GM12878 (cell line): ENCODE measurements around the gene SOWAHD. TPM values are rescaled to one million over a fixed set of nuclear protein-coding genes. Genes with fewer than 3 reads are reported as not detected.

ENCODE experiments used
- BCL3 ChIP-seq: IDR thresholded peaks from 2 replicates; pipeline ENCODE4 v1.6.1; 2011; ENCODE audit warnings: borderline replicate concordance, low read depth, mild to moderate bottlenecking, moderate library complexity, low read length; ENCODE audit not compliant: insufficient read depth, poor library complexity, severe bottlenecking
- BRCA1 ChIP-seq: IDR thresholded peaks from 2 replicates; pipeline ENCODE4 v1.6.1; 2011; ENCODE audit warnings: low read depth, low read length, improper control_type of control experiment
- CBX3 ChIP-seq: fragments of 200-600 bp; sonication (generic); IDR thresholded peaks from 2 replicates; pipeline ENCODE4 v1.6.1; 2016; ENCODE audit warnings: low read depth, borderline replicate concordance
- CBX5 ChIP-seq: sonication (generic); IDR thresholded peaks from 2 replicates; pipeline ENCODE4 v1.6.1; 2016; ENCODE audit warnings: low read depth, moderate library complexity, mild to moderate bottlenecking, inconsistent platforms
- CHD1 ChIP-seq: IDR thresholded peaks from 2 replicates; pipeline ENCODE4 v1.6.1; 2012; ENCODE audit warnings: low read depth, low read length, improper control_type of control experiment
- DPF2 ChIP-seq: fragments of 450-650 bp; IDR thresholded peaks from 2 replicates; pipeline ENCODE4 v1.6.1; 2017; ENCODE audit warnings: mild to moderate bottlenecking
- EGR1 ChIP-seq, 2 experiments: IDR thresholded peaks; 1 replicate in 1 of 2; 2 replicates in 1 of 2; pipeline ENCODE4 v1.6.1; 2011 to 2012; ENCODE audit warnings: low read depth in 2 of 2, low read length in 2 of 2, borderline replicate concordance in 1 of 2, mild to moderate bottlenecking in 1 of 2, moderate library complexity in 1 of 2
- JUND ChIP-seq: IDR thresholded peaks from 2 replicates; pipeline ENCODE4 v1.6.1; 2012; ENCODE audit warnings: low read depth, mild to moderate bottlenecking, low read length, improper control_type of control experiment, moderate library complexity
- MAX ChIP-seq: IDR thresholded peaks from 2 replicates; pipeline ENCODE4 v1.6.1; 2012; ENCODE audit warnings: low read depth, low read length, improper control_type of control experiment
- NKRF ChIP-seq: fragments of 450-650 bp; conservative IDR thresholded peaks from 2 replicates; pipeline ENCODE4 v1.6.1; 2017; ENCODE audit warnings: mild to moderate bottlenecking, moderate library complexity
- PAX5 ChIP-seq: IDR thresholded peaks from 2 replicates; pipeline ENCODE4 v1.6.1; 2011; ENCODE audit warnings: low read depth, low read length, borderline replicate concordance
- RAD21 ChIP-seq: IDR thresholded peaks from 2 replicates; pipeline ENCODE4 v1.6.1; 2011; ENCODE audit warnings: mild to moderate bottlenecking, low read depth, low read length, moderate library complexity; ENCODE audit not compliant: insufficient read depth
- RB1 ChIP-seq: fragments of 450-650 bp; formaldehyde crosslinking; IDR thresholded peaks from 2 replicates; pipeline ENCODE4 v1.6.1; 2017; ENCODE audit warnings: mild to moderate bottlenecking, borderline replicate concordance
- SKIL ChIP-seq: fragments of 450-650 bp; IDR thresholded peaks from 2 replicates; pipeline ENCODE4 v1.6.1; 2017; ENCODE audit warnings: mild to moderate bottlenecking, low read depth, inconsistent platforms; ENCODE audit not compliant: poor library complexity, severe bottlenecking
- SRF ChIP-seq, 2 experiments: IDR thresholded peaks; 2 replicates each; pipeline ENCODE4 v1.6.1; 2011; ENCODE audit warnings: low read depth in 2 of 2, low read length in 2 of 2, mild to moderate bottlenecking in 1 of 2, moderate library complexity in 1 of 2
- TAF1 ChIP-seq: IDR thresholded peaks from 2 replicates; pipeline ENCODE4 v1.6.1; 2011; ENCODE audit warnings: mild to moderate bottlenecking, low read depth, low read length, borderline replicate concordance
- TCF12 ChIP-seq: IDR thresholded peaks from 2 replicates; pipeline ENCODE4 v1.6.1; 2011; ENCODE audit warnings: low read depth, mild to moderate bottlenecking, low read length
- ZBTB11 ChIP-seq: fragments of 450-650 bp; formaldehyde crosslinking; IDR thresholded peaks from 2 replicates; pipeline ENCODE4 v1.5.0; 2022; ENCODE audit warnings: mild to moderate bottlenecking, missing genetic modification characterization
- ZZZ3 ChIP-seq: IDR thresholded peaks from 2 replicates; pipeline ENCODE4 v1.6.1; 2011; ENCODE audit warnings: low read depth; ENCODE audit not compliant: control insufficient read depth, insufficient read length
- polyA plus RNA-seq, 11 experiments: library from polyadenylated mRNA; depleted of rRNA in 4 of 11; unstranded in 6 of 11; stranded (reverse) in 5 of 11; fragments of >200 nt; fragmentation: Nextera tagmentation in 4 of 11; fragmentation: Illumina TruSeq in 1 of 11; extraction: Ambion mirVana in 4 of 11; extraction: Trizol in 1 of 11; gene quantifications; 1 replicate in 1 of 11; 2 replicates in 10 of 11; pipeline versions ENCODE4 v1.2.1 to v1.2.3, GENCODE V29; 2011 to 2016; ENCODE audit warnings: inconsistent platforms in 2 of 11, missing spikeins in 2 of 11, low read depth in 1 of 11
- total RNA-seq, 4 experiments: library from RNA; depleted of rRNA in 3 of 4; stranded (reverse); fragments of >200 nt in 3 of 4; fragmentation: Illumina TruSeq in 1 of 4; extraction: Trizol in 1 of 4; gene quantifications; 2 replicates each; pipeline versions ENCODE4 v1.2.1 to v1.2.3, GENCODE V29; 2013 to 2021

SOWAHD gene
- total and polyA plus RNA-seq, 10 of the 15 experiments (the other 5 are each of a cell fraction or from before 2014, with no cell fraction given): 0.27 to 7.4 (median 2.6) TPM

- TF ChIP-seq SKIL (no peak), JUND (no peak), DPF2 (no peak), EGR1 (IDR thresholded peaks at IDR 0.05; ENCODE audit: borderline replicate concordance in 1 of 2, low read depth in 2 of 2, low read length in 2 of 2) (no peak), BCL3 (no peak), TAF1 (peak; percentile 93; the same call in 1 of the 2 replicates), ZBTB11 (no peak), ZZZ3 (no peak), PAX5 (no peak), CHD1 (no peak), CBX3 (no peak), RB1 (no peak), SRF (IDR thresholded peaks at IDR 0.05; ENCODE audit: low read depth in 2 of 2, low read length in 2 of 2) (peak; percentile 74 to 82), NKRF (peak; percentile 26; the same call in 1 of the 2 replicates), BRCA1 (no peak), MAX (peak; percentile 32; the same call in 1 of the 2 replicates), CBX5 (no peak), TCF12 (no peak; the same call in 1 of the 2 replicates), RAD21 (no peak)
Observed at GRCh38 chrX:119791437-119792231, 33.2 kb downstream of the SOWAHD start, which contains the start of gene RPL39 (continued).
